ENCODE measurements around the gene MAPKAPK2.

DNA sequence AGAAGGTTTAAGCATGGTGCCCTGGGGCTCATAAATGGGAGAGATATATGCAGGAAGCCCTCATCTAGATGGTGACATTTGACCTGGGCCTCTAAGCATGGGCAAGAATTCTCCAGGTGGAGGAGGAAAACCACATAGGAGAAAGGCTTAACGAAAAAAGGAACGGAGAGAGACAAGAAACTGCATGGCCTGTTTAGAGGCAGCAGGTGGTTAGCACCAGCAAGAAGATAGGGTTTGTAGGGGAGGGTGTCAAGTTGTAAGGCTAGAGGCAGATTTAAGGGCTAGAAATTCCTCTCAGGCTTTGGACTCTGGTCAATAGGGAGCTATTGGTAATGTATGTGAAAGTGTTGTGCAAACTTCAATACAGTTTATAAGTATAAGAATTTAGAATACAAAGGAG lies 8.2 kb upstream of the MAPKAPK2 start:
- TF ChIP-seq, protein P1, sequence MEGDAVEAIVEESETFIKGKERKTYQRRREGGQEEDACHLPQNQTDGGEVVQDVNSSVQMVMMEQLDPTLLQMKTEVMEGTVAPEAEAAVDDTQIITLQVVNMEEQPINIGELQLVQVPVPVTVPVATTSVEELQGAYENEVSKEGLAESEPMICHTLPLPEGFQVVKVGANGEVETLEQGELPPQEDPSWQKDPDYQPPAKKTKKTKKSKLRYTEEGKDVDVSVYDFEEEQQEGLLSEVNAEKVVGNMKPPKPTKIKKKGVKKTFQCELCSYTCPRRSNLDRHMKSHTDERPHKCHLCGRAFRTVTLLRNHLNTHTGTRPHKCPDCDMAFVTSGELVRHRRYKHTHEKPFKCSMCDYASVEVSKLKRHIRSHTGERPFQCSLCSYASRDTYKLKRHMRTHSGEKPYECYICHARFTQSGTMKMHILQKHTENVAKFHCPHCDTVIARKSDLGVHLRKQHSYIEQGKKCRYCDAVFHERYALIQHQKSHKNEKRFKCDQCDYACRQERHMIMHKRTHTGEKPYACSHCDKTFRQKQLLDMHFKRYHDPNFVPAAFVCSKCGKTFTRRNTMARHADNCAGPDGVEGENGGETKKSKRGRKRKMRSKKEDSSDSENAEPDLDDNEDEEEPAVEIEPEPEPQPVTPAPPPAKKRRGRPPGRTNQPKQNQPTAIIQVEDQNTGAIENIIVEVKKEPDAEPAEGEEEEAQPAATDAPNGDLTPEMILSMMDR (IDR thresholded peaks at IDR 0.05), result no peak
- no peak for TF ChIP-seq POLR2AphosphoS5 (IDR thresholded peaks at IDR 0.05)
- no peak for TF ChIP-seq POLR2A (IDR thresholded peaks at IDR 0.05)
